Ascending aorta (tissue), 2 donors: ENCODE results near the gene RMI2. TPM values are rescaled to one million over a fixed set of nuclear protein-coding genes. Genes with fewer than 3 reads are reported as not detected.
"Not testable (repeated sequence)": the region's sequence is repeated elsewhere in the genome, so short reads cannot be mapped to it uniquely, and the experiment has no call there.

Experiments
- DNase-seq, 2 donors: peaks; one replicate each; pipeline ENCODE4 v3.0.0-alpha.2; 2019; ENCODE audit warnings: low spot score in 2 of 2
- H3K27ac ChIP-seq, 2 donors: fragments of 200-600 bp; sonication (generic); one replicate each; pipeline ENCODE4 v1.5.1; 2016 to 2017; ENCODE audit warnings: mild to moderate bottlenecking in 1 of 2
- H3K27me3 ChIP-seq: fragments of 200-600 bp; sonication (generic); one replicate; pipeline ENCODE4 v1.5.1; 2017
- H3K36me3 ChIP-seq, 2 donors: fragments of 200-600 bp; sonication (generic); one replicate each; pipeline ENCODE4 v1.5.1; 2016
- H3K4me1 ChIP-seq, 2 donors: fragments of 200-600 bp; sonication (generic); one replicate each; pipeline ENCODE4 v1.5.1; 2016 to 2017; ENCODE audit warnings: mild to moderate bottlenecking in 1 of 2
- H3K4me3 ChIP-seq, 2 donors: fragments of 200-600 bp; sonication (generic); one replicate each; pipeline ENCODE4 v1.5.1; 2016 to 2017; ENCODE audit warnings: mild to moderate bottlenecking in 1 of 2
- H3K9me3 ChIP-seq, 2 donors: fragments of 200-600 bp; sonication (generic); one replicate each; pipeline ENCODE4 v1.5.1; 2016
- intact Hi-C: fragments of 100-400 bp; cut with DNase I; formaldehyde crosslinking; loops from one replicate; pipeline ENCODE4 v1.15.1; 2023
- total RNA-seq: library from RNA; depleted of rRNA; stranded (reverse); fragments of >200 nt; gene quantifications from one replicate; pipeline ENCODE4 v1.1.0, GENCODE V29; 2016
- TF ChIP-seq, protein P1 (sequence below), 3 experiments: fragments of 200-600 bp in 2 of 3; fragments of 450-650 bp in 1 of 3; sonication (generic) in 2 of 3; IDR thresholded peaks; one replicate each; pipeline ENCODE4 v1.5.1; 2016 to 2019; ENCODE audit warnings: antibody characterized with exemption in 3 of 3, mild to moderate bottlenecking in 1 of 3, moderate library complexity in 1 of 3

The RMI2 gene
- total RNA-seq, 1 donor from 2014 or later = not detected

DNA sequence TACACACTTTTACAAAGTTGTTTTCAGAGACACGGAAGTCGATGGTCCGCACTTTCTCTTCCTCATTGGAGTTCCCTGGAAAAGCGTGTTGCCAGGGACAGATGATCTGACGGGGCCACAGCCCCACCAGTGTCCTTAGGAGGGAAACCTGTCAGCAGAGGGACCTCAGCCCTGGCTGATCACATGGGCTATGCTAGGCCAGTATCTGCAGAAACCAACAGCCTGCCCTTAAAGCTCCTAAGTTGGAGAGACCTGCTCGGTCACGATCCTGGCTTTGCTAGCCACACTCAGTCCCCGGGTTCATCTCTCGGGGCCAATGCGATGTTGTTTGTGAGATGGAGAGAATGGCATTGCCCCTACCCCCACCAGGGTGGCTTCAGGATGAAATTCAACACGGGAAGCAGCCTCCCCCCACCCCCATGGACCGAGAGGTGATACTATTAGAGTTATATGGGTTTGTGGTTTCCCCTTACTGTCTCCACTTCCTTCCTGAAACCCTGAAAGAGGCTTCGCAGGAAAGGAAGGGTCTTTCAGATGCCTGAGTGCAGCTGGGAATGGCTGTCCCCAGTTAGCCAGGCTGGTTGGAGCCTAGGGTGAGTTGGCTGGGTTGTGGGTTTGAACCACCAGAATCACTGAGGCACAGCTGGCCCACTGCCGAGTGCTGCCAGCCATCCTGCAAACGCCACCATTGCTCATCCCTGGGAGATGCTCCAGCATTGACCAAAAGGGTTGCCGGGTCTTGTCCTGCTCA is 16.6 kb downstream of the RMI2 start:
- Histone ChIP-seq H3K27ac (no peak overlapping the region), H3K4me3 (no peak overlapping the region), H3K9me3 (no peaks in the 10 kb centered on the region), H3K4me1 (peaks cover 3 to 12% of the 10 kb centered on the region in 2 donors), H3K27me3 (no peaks in the 10 kb centered on the region), H3K36me3 (no peaks in the 10 kb centered on the region)
- TF ChIP-seq, protein P1, sequence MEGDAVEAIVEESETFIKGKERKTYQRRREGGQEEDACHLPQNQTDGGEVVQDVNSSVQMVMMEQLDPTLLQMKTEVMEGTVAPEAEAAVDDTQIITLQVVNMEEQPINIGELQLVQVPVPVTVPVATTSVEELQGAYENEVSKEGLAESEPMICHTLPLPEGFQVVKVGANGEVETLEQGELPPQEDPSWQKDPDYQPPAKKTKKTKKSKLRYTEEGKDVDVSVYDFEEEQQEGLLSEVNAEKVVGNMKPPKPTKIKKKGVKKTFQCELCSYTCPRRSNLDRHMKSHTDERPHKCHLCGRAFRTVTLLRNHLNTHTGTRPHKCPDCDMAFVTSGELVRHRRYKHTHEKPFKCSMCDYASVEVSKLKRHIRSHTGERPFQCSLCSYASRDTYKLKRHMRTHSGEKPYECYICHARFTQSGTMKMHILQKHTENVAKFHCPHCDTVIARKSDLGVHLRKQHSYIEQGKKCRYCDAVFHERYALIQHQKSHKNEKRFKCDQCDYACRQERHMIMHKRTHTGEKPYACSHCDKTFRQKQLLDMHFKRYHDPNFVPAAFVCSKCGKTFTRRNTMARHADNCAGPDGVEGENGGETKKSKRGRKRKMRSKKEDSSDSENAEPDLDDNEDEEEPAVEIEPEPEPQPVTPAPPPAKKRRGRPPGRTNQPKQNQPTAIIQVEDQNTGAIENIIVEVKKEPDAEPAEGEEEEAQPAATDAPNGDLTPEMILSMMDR (IDR thresholded peaks at IDR 0.05) = no peak
- no peak for DNase-seq
- intact Hi-C loops = no loop called here

DNA sequence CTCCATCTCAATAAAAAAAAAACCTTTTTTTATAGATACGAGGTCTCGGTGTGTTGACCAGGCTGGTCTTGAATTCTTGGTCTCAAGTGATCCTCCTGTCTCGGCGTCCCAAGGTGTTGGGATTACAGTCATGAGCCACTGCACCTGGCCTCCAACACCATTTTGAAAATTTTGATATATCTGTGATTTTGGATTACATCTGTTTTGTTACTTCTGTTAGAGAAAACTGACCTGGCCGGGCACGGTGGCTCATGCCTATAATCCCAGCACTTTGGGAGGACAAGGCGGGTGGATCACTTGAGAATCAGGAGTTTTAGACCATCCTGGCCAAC is 18.6 kb downstream of the RMI2 start:
- H3K27me3 ChIP-seq = no peaks in the 10 kb centered on the region
- H3K9me3 ChIP-seq = no peaks in the 10 kb centered on the region
- no peak overlapping the region for H3K27ac ChIP-seq
- no peak for DNase-seq
- H3K4me3 ChIP-seq = no peak overlapping the region
- H3K36me3 ChIP-seq = no peaks in the 10 kb centered on the region
- peaks cover 0 to 4% of the 10 kb centered on the region in 2 donors for H3K4me1 ChIP-seq
- intact Hi-C loops = no loop called here
- TF ChIP-seq, protein P1 (IDR thresholded peaks at IDR 0.05) = no peak

DNA sequence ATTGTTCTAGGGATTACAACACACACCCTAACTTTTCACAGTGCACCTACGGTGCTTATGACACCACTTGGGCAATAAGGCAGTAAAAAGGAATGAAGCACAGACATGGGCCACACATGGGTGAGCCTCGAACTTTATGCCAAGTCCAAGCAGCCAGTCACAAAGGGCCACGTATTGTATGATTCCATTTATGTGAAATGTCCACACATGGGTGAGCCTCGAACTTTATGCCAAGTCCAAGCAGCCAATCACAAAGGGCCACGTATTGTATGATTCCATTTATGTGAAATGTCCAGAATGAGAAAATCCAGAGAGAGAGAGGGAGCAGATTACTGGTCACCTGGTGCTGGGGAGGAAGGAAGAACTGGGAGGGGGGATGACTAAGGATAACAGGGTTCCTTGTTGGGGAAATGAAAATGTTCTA is 22.2 kb downstream of the RMI2 start:
- Histone ChIP-seq H3K27me3 (no peaks in the 10 kb centered on the region), H3K36me3 (no peaks in the 10 kb centered on the region), H3K4me3 (no peak overlapping the region), H3K9me3 (no peaks in the 10 kb centered on the region), H3K4me1 (no peaks in the 10 kb centered on the region), H3K27ac (no peak overlapping the region)
- intact Hi-C loops = no loop called here
- TF ChIP-seq, protein P1 (IDR thresholded peaks at IDR 0.05) = no peak
- no peak for DNase-seq

DNA sequence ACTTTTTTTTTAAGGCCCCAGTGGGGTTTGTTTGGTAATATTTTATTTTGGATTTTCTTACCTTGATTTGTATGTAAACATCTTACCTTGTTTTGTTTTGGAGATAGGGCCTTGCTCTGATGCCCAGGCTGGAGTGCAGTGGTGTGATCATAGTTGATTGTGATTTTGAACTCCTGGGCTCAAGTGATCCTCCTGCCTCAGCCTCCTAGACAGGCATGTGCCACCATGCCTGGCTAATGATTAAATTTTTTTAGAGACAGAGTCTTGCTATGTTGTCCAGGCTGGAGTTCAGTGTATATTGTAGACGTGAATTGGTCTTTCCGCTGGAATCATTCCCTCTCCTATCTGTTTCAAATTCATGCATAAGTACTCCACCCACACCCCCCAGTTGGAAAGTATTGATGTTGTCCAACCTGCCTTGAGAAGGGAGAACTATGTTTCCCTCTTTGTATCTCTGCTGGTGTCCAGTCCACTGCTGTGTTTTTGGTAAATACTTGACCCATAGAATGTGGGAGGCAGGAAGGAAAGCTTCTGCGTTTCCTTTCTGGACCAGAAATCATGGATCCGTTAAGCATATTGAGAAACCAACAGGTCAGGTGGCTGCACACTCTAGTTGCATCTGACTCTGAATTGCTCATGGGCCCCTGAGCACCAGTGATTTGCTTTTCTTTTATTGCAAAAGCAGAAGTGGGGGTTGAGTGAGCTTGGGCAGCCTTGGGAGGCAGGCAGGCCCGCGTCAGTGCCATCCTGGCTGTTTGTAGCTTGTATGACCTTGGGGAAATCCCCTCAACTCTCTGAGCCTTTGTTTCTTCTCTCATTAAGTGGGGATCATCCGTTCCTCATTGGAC is 25.0 kb downstream of the RMI2 start:
- Histone ChIP-seq H3K4me3 (no peak overlapping the region), H3K36me3 (no peaks in the 10 kb centered on the region), H3K9me3 (no peaks in the 10 kb centered on the region), H3K4me1 (no peaks in the 10 kb centered on the region), H3K27ac (no peak overlapping the region), H3K27me3 (no peaks in the 10 kb centered on the region)
- TF ChIP-seq, protein P1 (IDR thresholded peaks at IDR 0.05) = no peak
- intact Hi-C loops = no loop called here
- DNase-seq = no peak

DNA sequence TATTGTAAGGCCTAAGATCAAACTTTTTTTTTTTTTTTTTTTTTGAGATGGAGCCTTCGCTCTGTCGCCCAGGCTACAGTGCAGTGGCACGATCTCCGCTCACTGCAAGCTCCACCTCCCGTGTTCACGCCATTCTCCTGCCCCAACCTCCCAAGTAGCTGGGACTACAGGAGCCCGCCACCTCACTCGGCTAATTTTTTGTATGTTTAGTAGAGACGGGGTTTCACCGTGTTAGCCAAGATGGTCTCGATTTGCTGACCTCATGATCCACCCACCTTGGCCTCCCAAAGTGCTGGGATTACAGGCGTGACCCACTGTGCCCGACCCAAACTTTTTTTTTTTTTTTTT is 25.6 kb downstream of the RMI2 start:
- H3K27ac ChIP-seq, H3K36me3 ChIP-seq, DNase-seq, H3K9me3 ChIP-seq, H3K4me3 ChIP-seq, H3K27me3 ChIP-seq, H3K4me1 ChIP-seq, intact Hi-C loops: not testable (repeated sequence)

DNA sequence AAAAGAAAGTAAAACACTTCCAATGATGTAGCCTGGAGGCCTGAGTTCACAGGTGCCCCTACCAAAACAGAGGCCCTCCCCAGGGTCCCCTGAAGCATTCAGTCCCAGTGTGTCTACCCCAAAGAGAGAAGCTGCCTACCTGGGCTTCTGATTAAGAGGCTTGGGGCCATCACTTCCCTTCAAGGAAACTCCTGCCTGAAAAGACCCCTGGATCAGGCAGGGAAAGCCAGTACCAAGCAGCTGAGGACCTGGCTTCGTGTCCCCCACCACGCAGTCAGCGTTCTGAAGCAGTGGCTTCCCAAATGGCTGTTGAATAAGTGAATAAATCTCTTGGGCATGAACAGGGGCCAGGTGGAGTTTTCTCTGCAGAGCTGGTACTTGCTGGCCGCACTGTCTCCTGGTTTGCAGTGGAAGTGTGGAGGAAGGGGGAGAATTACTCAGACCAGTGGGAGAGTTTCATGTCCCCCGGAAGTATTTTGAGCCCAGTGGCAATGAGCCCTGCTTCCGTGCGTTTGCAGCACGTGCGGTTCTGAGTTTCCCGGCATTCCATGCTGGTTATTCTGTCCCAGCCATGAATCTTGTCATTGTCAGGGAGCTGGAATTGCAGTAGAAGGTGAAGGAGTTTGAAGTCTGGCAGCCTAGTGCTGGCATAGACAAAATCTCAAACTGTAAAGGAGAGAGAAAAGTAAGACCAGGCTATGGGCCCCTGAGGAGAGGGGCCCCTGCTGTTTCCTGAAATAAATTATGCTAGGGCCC is 27.0 kb downstream of the RMI2 start:
- no peak for DNase-seq
- intact Hi-C loops = no loop called here
- Histone ChIP-seq H3K4me1 (no peaks in the 10 kb centered on the region), H3K36me3 (no peaks in the 10 kb centered on the region), H3K27ac (no peak overlapping the region), H3K4me3 (no peak overlapping the region), H3K9me3 (no peaks in the 10 kb centered on the region), H3K27me3 (no peaks in the 10 kb centered on the region)
- TF ChIP-seq, protein P1 (IDR thresholded peaks at IDR 0.05) = no peak
